HG02642 (cell line): ENCODE data around the gene RBM28.

ENCODE experiments used
- ATAC-seq: cut with Tn5 transposase; IDR thresholded peaks from one replicate; pipeline ENCODE4 v1.9.1; 2021; ENCODE audit warnings: mild to moderate bottlenecking; ENCODE audit not compliant: unreplicated experiment, poor library complexity

Gene RBM28

DNA sequence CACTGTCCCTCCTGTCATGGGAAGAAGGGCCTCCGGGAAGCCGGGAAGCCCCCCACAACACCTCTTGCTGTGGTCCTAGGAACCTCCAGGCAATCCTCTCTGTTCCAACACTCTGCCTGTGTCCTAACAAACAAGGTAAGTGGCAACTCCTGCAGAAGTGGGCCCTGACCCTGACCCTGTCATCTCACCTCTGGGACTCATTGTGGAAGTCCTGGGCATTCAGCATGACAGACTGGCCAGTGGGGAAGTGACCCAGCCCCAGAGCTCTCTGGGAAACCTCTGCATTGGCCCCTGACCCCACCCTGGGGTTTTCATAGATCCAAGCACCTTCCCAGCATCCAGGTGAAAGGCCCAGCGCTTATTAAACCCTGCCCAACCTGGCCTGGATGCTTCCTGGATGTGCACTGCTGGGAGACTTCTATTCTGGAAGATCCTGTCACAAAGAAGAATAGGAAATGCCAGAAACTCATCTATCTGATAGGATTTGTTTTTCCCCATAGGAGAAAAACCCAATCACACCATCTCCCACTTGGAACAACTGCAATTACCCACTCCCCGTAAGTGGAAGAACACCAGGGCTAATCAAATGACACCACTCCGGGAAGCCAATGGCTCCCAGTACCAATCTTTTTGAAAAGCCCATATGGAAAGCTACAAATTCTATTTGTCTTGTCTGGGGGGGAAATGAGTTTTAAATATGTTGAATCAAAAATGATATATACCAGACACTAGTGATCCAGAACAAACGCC is 78.4 kb downstream of the RBM28 start:
- ATAC-seq = no peak

DNA sequence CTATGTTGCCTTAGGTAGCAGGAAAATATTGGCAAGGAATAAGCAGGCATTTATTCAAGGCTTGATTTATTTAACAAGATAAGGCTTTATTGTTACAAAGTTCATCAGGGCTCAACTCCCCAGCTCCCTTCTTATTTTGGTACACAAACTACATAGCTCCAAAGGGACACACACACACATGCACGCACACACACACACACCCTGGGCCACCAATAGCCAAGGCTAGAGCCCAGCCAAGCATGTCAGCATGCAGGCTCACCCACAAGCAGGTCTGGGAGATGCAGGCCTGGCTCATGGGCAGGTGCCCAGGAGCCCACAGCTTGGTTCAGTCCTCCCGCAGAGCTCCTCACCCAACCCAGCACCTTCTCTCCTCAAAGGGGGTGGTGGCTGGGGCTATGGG is 79.2 kb downstream of the RBM28 start:
- no peak for ATAC-seq

DNA sequence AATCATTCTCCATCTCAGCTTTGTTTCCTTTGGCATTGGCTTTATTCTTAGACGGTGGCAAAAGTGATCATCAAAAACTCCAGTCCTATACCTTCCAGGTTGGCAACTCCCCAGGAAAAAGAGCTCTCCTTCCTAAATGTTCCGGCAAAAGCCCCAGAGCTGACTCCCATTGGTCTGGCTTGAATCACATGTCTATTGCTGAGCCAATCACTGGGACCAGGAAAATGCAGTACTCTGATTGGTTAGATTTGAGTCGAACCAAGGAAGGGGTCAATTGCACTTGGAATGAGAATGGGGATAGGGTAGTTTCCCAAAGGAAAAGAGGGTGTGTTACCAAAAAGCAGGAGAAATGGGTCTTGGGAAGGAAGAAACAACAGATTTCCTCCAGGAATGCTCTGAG is 80.3 kb downstream of the RBM28 start:
- ATAC-seq = no peak

DNA sequence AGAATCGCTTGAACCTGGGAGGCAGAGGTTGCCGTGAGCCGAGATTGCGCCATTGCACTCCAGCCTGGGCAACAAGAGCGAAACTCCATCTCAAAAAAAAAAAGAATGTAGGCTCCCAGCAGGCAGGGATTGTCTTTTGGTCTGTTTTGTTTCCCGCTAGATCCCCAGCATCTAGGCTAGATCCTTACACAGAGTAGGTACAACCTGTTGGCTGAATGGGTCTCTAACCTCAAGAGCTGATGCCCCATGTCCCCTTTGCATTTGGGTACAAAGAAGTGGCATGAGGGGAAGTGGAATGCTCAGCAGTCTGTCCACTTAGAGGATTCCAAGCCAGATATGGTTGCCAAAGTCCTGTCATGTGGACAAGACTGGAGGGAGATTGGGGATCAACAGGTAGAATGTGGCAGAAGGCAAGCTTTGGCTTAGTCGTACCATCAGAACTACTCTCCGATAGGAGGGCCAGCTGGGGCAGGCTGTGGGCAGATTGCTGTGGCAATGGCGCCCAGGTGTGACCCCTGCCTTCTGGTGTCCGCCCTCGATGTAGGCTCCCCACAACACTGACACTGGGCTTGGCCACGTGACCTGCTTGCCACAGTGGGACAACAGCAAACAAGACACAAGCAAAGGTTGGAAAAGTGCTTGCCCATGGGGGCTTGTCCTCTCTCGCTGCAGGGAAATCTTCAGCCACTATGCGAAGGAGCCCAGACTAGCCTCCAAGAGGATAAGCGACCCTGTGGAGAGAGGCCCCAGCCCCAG is 81.3 kb downstream of the RBM28 start:
- ATAC-seq = no peak

DNA sequence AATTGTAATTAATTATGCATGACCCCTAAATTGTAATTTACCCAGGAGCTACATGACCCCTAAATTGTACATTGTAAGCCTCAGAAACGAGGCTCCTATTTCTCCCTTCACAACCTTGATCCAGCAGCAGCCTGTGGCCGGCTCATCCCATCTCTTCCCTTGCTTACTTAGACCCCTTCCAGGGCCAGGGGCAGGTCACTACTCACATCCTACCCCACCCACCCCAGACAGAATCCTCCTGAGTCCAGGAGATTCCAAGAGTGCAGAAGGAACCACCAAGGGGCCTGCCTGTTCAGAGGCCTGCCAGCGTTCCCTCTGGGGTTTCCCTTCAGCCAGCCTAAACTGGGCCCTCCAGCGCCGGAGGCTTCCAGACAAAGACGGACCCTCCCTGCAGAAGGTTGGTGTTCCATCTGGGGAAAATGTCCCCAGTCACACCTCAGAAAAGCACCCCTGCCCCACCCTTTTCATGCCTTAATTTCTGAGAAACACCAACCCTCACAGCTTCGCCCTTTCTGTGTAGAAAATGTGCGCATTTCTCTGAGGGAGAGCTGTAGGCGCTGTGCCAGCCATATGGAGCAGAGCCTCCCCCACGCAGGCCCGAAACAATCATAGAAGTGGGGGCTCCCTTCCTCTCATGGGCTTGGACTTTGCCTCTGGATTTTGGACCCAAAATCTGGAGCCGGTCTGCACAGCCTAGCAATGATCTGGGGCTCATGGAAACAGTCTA is 83.5 kb downstream of the RBM28 start:
- no peak for ATAC-seq

DNA sequence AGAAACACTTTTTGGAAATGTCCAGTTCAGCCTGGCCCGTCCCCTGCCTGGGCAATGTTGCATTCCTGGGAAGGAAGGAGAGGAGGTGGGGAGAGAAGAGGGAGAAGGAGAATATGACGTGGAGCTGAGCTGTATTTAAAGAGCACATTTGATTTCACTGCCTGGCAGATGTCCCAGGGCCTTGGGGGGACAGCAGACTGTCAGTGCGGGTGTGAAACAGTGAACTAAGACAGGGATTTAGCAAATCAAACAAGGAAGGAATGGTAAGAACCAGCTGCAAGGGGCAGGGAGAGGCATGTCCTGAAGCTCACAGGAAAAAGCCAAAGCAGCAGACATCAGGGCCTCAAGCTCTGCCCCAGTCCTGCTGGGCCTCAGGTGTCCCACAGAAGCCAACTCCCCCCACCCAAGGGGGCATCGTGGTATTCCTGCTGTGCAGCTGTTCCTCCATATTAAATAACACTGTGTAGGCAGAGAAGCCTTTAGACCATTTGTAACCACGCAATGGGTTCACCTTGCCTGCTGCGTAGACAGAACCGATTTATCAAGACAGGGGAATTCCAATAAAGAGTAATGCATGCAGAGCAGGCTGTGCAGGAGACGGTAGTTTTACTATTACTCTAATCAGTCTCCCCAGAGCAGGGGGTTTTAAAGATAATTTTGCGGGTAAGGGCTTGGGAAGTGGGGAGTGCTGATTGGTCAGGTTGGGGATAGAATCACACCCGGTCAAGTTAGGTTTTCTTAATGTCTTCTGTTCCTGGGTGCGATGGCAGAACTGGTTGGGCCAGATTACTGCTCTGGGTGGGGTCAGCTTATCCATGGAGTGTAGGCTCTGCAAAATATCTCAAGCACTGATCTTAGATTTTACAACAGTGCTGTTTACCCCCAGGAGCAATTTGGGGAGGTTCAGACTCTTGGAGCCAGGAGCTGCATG is 84.3 kb downstream of the RBM28 start:
- ATAC-seq = no peak

DNA sequence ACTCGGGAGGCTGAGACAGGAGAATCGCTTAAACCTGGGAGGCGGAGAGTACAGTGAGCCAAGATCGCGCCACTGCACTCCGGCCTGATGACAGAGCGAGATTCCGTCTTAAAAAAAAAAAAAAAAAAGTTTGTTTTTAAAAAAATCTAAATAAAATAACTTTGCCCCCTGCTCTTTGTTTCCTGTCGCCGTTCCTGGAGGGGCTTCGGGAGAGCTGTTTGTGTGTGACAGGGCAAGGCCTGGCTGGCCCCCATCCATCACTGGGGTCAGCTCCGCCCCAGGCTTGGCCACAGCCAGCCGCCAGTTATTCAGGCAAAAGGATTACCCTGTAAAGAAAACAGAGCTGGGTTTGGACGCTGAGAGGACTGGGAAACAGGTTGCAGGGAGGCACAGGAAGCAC is 86.2 kb downstream of the RBM28 start:
- no peak for ATAC-seq

DNA sequence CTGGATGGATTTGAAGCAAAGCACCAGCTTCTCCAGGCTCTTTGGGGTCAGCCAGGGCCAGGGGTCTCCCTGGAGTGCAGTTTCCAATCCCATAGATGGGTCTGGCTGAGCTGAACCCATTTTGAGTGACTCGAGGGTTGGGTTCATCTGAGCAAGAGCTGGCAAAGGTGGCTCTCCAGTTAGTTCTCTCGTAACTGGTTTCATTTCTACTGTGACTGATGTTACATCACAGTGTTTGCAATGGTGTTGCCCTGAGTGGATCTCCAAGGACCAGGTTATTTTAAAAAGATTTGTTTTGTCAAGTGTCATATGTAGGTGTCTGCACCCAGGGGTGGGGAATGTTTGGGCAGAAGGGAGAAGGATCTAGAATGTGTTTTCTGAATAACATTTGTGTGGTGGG is 88.4 kb downstream of the RBM28 start:
- ATAC-seq = no peak

DNA sequence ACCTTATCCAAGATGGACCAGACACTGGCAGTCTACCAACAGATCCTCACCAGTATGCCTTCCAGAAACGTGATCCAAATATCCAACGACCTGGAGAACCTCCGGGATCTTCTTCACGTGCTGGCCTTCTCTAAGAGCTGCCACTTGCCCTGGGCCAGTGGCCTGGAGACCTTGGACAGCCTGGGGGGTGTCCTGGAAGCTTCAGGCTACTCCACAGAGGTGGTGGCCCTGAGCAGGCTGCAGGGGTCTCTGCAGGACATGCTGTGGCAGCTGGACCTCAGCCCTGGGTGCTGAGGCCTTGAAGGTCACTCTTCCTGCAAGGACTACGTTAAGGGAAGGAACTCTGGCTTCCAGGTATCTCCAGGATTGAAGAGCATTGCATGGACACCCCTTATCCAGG is 89.2 kb downstream of the RBM28 start:
- ATAC-seq = no peak

DNA sequence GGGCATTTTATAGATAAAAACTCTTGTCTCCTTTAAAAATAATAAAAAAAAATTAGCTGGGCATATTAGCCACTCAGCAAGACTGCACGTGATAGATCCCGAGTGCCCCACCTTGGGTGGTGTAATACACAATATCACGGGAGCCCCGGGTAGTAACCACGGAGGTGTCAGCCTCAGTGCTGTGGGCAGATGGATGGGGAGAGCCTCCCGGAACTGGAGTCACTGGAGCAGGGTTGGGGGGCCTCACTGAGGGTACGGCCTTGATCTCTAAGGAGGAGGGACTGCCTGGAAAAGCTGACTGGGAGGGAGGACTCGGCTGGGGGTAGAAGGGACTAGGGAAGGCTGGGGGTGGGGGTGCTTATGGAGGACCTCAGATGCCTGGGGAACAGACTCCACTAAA is 90.0 kb downstream of the RBM28 start:
- ATAC-seq = no peak

DNA sequence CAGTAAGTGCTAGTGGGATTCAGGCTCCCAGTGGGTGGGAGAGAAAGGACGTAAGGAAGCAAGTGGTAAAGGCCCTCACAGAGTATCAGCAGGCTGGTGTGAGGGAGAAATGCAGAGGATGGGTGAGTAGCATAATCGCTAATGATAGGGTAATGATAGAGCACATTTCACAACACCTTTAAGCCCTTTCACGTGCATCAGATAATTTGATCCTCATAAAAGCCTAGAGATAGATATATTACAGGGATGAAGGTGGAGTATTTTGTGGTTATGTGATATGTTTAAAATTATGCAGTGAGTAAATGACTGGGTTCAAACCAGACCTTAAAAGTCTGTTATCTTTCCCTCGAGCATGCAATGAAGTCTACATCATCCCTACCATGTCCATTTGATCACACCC is 92.4 kb downstream of the RBM28 start:
- no peak for ATAC-seq
